Pulmonary artery endothelial cell (primary cell): ENCODE measurements around the gene LOC128125822.

Experiments
- DNase-seq: peaks from one replicate; pipeline ENCODE4 v3.0.0-alpha.2; 2011; ENCODE audit warnings: low read depth, low spot score

LOC128125822 gene

DNA sequence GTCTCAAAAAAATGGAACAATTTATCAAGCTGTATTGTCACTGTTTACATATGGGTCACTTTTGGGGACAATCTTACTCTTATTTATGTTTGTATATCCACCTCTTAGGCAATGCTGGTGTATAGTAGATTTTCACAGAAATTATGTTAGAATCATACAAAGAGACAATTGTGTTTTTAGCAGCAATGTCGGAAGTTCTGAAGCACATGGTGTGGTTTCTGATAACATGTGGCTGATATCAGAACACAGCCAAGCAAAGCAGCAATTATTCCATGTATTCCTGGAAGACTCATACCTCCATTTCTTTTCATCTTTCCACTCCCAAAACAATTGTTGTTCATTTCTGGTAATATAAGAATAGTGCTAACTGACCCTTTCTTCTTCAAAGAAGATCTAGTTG is 17.5 kb upstream of the LOC128125822 start:
- DNase-seq: no peak

DNA sequence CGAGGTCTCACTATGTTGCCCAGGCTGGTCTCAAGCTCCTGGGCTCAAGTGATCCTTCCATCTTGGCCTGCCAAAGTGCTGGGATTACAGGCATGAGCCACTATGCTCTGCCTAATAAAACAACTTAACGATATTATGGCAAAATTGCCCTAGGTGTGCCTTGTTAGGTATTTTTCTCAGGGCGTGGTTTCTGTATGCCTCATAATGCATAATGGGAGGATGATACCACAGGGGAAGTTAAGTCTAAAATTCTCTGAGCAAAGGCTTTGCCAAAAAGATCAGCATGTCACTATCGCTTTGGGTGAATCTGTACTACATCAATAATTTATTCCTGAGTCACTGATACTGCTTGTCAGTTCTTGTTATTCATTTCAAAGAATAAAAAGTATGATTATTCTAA is 15.9 kb upstream of the LOC128125822 start:
- DNase-seq: no peak

DNA sequence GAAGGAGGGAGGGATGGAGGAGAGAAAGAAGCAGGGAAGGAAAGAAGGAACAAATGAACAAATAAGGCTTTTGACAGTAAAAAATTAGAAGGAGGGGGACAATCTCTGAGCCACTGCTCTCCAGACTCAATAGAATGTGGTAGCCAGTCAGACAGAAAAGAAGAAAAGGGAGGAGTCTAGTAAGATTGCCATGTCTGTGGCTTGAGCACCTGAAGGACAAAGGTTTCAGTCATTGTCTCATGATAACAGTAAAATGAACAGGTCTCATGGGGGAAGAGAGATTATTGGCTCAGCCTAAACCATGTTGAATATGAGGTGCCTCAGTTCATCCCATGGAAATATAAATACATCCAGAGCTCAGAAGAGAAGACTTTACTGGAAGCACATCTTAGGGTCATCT is 14.0 kb upstream of the LOC128125822 start:
- no peak for DNase-seq

DNA sequence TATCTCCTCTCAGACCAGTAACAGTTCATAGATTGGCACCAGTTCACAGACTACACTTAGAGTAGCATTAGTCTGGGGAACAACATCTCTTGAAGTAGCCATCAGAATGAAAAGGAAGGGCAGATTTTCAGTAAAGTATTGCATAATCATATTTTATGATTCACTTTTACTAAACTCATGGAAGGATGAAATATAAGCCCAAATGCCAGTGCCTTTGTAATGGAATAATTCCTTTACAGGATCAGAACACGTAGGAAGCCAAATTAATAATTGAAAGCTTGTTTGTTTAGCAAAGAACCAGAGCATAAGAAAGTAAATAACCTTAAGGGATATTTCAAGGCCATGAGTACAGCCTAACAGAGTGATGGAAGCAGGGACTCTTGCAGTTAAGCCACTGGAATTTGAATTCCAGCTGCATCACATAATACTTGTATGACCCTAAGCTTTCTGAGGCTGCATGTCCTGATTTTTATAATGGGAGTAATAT is 11.4 kb upstream of the LOC128125822 start:
- DNase-seq: no peak

DNA sequence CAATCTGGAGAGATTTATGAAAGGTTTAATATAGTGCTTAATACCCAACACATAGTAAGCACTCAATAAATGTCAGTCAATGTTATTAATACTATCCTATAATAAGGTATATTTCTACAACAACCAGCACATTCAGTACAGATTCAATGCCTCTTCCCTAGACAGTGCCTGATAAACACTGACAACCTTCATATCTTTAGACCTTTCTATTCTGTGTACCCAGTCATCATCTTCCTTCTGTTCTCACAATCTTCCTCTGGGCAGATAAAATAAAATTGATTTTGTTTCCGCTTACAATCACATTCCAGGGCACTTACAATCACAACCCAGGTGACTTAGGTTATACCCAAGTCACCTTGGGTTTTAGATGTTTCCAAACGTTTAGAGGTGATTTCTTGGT is 11.0 kb upstream of the LOC128125822 start:
- no peak for DNase-seq

DNA sequence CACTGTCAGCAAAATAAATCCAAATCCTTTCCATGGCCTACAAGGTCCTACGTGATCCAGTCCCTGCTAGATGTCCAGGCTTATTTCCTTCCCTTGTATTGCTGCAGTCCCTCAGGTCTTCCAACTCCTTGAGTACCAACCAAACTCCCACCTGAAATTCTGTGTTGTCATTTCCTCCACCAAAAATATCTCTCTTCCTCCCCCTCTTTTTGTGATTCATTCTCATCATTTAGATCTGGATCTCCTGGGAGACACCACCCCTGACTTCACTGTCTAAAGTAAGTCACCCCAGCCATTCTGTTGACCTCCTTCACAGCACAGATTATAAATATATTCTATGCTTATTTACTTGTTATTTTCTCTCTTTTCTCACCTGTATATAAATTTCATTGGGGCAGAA is 9.0 kb upstream of the LOC128125822 start:
- DNase-seq: no peak

DNA sequence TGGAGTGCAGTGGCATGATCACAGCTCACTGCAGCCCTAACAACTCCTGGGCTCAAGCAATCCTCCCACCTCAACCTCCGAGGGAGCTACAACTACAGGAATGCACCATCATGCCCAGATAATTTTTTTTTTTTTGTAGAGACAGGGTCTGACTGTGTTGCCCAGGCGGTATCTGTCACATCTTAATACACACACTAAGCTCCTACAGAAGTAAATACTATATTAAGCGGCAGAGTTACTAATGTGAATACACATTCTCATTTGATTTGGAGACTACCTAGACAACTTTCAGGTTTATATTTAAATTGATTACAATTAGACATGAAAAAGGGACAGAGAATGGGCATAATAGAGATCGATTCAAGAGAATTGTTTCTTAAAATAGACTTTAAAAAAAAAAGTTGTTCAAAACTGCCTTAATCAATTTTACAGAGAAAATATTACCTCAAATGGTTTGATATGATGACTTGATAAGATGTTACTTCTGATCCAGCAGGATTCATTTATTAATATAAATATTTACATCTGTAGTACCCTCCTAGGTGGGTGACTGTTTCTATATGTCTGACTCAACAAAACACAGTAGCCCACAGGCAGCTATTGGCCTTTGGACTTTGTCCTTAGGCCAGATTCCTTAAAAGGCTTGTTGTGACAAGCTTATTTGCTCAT is 7.1 kb upstream of the LOC128125822 start:
- DNase-seq: no peak

DNA sequence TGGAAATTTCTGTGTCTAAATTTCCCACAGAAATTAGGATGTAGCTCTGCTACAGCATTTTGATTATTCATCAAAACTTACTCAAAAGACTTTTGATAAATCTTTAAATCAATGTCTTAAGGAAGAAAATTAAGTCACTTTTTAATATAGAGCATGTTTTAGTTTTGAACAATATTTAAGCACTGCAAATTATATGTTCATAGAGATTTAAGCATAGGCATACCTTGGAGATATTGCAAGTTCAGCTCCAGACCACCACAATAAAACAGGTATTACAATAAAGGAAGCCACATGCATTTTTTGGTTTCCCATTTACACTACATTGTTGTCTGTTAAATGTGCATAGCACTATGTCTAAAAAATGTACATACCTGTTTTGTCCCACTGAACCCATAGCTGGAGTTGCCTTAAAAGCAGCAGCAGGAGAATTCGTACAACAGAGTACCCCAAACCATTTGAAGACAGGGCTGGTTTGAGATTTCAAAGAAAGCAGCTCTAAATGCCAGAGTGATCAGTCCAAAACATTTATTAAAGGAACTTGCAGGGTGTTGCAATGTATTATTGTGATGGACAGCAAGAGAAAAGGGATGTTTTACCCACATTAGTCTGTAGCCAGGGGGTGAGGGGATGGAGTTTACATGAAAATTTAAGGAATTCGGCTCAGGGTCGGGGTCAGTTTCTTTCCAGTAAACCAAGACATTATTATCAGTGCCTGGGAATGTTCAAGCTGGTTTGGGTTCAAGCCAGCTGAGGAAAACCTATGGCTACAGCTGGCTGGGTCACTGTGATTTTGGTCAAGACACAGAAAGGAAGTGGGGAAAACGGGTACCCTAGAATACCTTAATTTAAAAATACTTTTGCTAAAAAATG is 6.3 kb upstream of the LOC128125822 start:
- no peak for DNase-seq

DNA sequence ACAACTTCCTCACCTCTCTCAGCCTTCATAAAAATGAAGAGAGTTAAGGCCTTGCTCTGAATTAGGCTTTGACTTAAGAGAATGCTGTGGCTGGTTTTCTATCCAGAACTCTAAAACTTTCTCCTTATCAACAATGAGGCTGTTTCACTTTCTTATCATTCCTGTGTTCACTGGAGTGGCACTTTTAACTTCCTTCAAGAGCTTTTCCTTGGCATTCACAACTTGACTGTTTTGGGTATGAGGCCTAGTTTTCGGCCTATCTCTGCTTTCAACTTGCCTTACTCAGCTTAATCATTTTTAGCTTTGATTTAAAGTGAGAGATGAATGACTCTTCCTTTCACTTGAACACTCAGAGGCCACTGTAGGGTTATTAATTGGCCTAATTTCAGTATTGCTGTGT is 4.3 kb upstream of the LOC128125822 start:
- DNase-seq: no peak

DNA sequence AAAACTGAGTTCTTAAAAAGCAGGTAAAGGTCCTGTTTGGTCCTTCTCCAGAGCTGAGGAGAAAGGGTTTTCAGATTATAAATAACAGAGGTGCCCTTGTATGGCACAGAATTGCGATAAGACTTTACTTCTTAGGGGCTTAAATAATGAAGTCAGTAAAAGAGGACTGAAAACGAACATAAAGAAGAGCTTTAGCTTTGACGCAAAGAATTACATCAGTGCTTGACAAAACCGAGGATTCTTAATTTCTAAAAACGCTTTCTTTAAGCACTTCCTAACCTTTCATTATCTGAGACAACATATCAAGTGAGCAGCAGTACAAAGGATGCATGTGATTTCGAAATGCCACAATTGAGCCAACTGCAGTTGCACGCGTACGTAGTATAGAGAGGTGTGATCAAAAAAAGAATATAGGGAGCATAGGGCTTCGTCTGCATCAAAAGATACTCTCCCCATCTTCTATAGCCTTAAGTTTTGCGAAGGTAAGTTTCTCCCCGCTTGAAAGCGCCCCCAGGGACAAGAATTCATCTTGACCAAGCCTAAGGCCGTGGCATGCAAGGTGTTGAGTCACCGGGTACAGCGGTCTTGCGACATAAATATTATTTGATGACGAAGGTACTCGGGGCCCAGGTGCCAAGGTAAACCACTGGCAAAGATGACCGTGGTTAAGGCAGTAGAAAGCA is 778 bp upstream of the LOC128125822 start:
- DNase-seq: no peak

DNA sequence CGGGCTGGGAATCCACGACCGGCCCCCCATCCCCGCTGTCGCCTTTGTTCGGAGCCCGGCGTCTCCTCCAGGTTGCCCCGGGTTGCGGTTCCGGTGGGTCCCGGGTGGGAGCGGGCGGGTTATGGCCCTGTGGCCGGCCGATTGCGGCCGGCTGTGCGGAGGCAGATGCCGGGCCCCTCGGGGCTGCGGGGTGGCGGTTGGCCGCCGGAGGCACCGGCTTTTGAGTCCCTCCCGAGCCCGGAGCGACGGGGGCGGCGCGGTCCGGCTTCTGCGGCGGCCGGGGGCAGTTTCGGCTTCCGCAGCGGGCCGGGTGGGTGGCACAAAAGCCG is 431 bp downstream of the LOC128125822 start:
- no peak for DNase-seq

DNA sequence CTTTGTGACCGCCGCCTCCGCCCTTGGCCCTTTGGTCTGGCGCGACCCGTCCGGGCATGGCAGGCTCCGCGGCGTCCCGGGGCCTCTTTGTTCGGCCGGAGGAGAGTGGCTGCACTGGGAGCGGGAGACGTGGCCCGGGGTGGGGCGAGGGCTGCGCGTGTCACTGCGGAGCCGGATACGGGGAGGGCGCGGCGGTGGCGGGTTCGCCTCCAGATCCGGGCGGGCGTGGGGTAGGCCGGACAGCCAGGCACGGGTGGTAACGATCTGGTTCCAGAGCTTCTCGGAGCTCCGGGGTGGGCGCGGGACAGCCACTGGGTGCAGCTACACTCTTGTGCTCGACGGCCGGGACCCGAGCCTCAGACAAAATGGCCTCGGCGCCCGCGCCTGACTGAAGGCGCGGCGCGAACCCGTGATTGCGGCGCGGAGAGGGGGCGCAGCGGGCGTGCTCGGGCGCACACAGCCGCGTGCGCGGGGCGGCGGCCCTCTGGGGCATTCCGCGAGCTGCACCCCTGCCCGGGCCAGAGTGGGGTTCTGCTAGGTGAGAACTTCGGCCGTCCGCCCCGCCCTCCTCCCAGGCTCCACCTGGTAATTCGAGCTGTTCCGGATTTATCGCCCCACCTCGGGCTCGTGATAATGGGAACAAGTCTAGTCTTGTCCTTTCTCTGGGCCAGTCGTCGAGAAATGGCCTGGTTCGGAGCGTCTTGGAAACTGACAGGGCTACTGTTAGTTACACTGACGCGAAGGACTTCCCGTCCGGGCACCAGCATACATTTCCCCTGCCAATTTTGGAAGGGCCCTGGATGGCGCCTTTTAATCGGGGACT is 1.0 kb downstream of the LOC128125822 start:
- no peak for DNase-seq

DNA sequence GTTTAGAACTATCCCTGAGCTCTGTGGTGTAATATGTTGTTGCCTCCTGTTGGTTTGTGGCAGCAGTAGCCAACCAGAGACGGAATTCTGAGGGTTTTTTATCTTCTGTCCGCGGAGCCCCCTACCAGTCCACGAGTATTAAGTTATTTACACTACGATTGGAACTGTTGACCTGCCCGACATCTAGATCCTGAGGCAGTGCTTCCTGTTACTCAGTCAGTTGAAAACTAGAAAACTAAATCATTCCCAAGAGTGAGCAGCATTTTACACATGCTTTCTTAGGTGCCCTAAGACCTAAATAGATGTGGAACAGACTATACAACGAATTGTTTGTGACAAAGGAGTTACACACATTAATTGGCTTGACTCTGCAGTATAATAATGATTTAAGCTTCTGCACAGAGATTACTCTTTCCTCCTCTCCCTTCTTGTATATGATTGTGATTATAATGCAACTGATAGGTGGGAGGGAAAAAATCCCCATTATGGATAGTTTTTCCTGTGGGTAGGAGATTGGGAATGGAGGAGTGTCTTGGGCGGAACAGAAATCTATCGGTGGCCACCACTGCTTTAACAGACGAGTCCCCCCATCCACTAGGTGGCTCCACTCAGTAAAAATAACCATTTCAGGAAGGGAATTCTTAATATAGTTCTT is 1.7 kb downstream of the LOC128125822 start:
- no peak for DNase-seq

DNA sequence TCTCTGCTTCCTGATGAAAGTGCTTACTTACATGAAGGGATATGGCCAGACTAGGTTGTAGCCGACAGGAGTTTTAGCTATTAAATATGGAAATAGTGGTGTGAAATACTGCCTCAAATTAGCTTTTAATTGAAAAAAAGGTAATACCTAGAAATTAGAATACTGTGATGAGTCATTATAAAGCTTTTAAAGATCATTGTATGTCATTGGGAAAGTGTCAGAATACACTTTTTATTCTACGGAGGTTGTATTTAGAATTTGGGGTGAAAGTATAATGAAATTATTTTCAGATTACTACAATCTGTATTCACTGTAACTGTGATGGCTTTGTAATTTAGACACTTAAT is 2.2 kb downstream of the LOC128125822 start:
- no peak for DNase-seq

DNA sequence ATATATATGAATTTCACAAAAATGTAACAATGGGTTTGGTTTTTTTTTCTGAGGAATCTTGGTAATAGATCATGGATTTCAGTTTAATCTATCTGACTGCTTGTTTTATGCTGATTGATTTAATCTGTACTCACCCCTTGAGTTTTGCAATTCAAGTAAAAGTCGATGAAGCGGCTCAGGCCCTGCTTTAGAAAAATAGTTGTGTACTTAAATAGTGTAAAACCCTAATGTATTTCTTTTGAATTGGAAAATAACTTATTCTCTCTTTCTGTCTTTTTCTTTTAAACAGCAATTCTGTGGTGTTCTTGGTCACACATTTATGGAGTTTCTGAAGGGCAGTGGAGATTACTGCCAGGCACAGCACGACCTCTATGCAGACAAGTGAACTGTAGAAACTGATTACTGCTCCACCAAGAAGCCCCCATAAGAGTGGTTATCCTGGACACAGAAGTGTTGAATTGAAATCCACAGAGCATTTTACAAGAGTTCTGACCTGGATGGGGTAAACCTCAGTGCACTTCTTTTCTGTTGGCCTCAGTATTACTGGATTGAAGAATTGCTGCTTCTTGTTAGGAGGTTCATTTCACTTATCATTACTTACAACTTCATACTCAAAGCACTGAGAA is 4.0 kb downstream of the LOC128125822 start:
- DNase-seq: no peak

DNA sequence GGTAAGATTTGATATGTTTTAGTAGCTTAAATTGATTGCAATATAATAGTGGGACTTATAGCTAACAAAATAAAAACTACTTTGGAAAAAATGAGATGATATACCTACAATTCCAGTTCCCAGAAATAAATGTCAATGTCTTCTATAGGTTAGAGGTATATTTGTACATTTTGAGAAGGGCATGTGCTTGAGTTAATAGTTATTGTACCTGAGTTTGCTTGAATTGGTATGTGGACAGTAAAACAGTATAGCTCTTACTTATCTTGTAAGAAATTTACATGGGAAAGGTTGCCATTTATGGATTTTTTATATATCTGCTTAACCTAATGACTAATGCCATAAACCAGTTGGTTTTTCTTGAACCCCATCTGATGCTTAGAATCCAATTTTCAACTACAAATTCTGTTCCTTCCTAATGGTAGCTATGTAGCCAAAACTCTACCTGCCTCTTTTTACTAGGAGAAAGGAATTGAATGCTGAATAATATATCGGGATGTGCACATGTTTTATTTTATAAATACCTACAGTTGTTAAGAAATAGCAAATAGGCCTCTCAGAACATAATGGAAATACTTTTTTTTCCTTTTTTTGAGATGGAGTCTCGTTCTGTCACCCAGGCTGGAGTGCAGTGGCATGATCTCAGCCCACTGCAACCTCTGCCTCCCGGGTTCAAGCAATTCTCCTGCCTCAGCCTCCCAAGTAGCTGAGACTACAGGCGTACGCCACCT is 4.9 kb downstream of the LOC128125822 start:
- no peak for DNase-seq

DNA sequence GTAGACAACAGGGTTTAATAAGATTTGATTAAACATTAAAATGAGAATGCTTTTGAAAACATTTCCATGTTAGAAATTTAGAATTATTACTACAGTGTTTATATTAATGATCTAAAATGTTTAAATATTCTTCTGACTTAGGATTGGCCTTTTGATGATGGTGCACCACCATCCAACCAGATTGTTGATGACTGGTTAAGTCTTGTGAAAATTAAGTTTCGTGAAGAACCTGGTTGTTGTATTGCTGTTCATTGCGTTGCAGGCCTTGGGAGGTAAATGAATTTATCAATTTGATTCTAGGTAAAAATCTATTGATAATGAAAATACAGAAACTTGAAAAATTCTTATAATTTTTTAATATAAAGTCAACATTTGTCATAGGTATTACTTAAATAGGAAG is 6.5 kb downstream of the LOC128125822 start:
- no peak for DNase-seq

DNA sequence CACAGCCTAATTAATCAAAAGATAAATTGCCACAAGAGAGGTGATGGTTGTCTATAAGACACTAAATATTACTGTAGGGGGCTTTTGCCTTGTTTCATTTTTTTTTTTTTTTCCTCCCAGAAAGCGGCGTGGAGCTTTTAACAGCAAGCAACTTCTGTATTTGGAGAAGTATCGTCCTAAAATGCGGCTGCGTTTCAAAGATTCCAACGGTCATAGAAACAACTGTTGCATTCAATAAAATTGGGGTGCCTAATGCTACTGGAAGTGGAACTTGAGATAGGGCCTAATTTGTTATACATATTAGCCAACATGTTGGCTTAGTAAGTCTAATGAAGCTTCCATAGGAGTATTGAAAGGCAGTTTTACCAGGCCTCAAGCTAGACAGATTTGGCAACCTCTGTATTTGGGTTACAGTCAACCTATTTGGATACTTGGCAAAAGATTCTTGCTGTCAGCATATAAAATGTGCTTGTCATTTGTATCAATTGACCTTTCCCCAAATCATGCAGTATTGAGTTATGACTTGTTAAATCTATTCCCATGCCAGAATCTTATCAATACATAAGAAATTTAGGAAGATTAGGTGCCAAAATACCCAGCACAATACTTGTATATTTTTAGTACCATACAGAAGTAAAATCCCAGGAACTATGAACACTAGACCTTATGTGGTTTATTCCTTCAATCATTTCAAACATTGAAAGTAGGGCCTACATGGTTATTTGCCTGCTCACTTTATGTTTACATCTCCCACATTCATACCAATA is 7.8 kb downstream of the LOC128125822 start:
- DNase-seq: no peak

DNA sequence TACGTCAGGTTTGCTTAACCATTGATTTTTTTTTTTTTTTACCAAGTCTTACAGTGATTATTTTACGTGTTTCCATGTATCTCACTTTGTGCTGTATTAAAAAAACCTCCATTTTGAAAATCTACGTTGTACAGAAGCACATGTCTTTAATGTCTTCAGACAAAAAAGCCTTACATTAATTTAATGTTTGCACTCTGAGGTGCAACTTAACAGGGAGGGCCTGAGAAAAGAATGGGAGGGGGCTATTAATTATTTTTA is 8.4 kb downstream of the LOC128125822 start:
- DNase-seq: no peak
